GM13977 (cell line): ENCODE results near the gene DRC7.

Experiments
- DNase-seq: peaks from one replicate; pipeline ENCODE4 v3.0.0; 2012; ENCODE audit warnings: low spot score
- CTCF ChIP-seq: IDR thresholded peaks from 2 replicates; pipeline ENCODE4 v1.5.1; 2012; ENCODE audit warnings: mild to moderate bottlenecking, control low read depth; ENCODE audit not compliant: insufficient read depth; ENCODE audit errors: extremely low read depth, missing control alignments
- in situ Hi-C: fragments of 300-500 bp; cut with MboI; formaldehyde crosslinking; loops from one replicate; pipeline ENCODE4 v1.12.0; 2022; ENCODE audit warnings: low sequenced_read_pairs, low pct_unique_long_range_greater_than_20kb, mixed read lengths, inconsistent platforms; ENCODE audit not compliant: unreplicated experiment

Gene DRC7

DNA sequence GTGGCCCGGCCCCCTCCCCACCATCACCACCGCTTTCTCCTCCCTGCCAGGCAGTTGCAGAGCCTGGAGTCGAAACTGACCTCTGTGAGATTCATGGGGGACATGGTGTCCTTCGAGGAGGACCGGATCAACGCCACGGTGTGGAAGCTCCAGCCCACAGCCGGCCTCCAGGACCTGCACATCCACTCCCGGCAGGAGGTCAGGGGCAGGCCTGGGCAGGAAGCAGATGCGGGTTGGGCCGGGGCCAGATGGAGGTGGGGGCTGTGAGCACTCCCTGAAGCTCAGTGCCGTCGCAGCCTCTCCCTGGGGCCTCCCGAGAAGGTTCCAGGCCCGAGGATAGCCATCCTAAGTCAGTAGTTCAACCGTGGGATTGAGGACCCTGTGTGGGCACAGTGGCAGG, 40.7 kb upstream of the DRC7 start:
- no peak for DNase-seq
- in situ Hi-C loops, result no loop called here

DNA sequence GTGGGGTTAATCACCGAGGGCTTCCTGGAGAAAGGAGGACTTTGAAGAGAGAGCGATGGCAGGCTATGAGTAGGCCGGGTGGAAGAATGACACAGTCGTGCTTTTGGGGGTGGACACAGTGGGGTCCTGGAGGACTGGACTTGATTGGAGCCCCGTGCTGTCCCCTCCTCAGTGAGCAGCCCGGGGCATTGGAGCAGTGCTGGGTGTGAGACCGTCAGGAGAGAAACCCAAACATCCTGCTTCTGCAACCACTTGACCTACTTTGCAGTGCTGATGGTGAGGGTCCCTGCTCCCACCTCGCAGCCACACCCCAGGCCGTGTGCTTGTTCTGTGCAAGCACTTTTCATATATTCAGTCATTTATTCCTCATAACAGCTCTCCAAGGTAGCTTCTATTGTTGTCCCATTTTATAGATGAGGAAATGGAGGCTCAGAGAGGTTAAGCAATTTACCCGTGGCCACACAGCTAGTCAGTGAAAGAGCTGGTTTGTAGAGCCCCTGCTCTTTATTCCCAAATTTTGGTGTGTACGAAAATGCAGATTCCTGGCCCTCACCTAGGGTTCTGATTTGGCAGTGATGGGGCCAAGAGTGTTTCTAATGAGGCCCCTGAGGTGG, 38.2 kb upstream of the DRC7 start:
- in situ Hi-C loops, result no loop called here
- TF ChIP-seq CTCF, result no peak
- no peak for DNase-seq

More for the DNA sequence above, 40.7 kb upstream of the DRC7 start:
- no peak for TF ChIP-seq CTCF

- in situ Hi-C loops, result no loop called here
- no peak for DNase-seq
- TF ChIP-seq CTCF, result no peak
Observed at GRCh38 chr16:57657228-57657627, 37.4 kb upstream of the DRC7 start.

- in situ Hi-C loops, result no loop called here
- TF ChIP-seq CTCF, result no peak
- DNase-seq, result no peak
Observed at GRCh38 chr16:57658130-57658877, 36.3 kb upstream of the DRC7 start.

DNA sequence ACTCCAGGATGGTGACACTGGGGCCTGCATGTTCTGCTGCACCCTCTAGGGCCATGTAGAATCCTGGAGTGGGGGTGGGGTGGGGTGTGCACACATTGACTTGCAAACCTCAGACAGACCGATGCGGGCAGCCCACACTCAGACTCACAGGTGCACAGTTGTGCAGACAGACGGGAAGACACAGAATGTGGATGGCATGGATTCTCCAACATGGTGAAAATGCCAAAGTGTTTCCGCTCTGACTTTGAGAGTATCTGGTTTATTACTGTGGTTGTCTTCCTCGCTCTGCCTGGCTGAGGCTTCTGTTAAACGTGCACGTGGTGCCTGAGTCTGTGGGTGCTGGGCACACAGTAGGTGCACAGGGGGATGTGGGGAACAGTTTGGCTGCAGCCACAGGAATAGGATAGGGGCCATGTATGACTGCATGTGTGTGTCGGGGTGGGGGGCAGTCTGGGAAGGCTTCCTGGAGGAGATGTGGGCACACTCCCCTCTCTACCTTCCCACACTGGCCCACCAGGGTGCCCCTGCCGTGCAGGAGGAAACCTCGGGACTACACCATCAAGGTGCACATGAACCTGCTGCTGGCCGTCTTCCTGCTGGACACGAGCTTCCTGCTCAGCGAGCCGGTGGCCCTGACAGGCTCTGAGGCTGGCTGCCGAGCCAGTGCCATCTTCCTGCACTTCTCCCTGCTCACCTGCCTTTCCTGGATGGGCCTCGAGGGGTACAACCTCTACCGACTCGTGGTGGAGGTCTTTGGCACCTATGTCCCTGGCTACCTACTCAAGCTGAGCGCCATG, 35.5 kb upstream of the DRC7 start:
- in situ Hi-C loops, result no loop called here
- DNase-seq, result no peak
- TF ChIP-seq CTCF, result no peak

DNA sequence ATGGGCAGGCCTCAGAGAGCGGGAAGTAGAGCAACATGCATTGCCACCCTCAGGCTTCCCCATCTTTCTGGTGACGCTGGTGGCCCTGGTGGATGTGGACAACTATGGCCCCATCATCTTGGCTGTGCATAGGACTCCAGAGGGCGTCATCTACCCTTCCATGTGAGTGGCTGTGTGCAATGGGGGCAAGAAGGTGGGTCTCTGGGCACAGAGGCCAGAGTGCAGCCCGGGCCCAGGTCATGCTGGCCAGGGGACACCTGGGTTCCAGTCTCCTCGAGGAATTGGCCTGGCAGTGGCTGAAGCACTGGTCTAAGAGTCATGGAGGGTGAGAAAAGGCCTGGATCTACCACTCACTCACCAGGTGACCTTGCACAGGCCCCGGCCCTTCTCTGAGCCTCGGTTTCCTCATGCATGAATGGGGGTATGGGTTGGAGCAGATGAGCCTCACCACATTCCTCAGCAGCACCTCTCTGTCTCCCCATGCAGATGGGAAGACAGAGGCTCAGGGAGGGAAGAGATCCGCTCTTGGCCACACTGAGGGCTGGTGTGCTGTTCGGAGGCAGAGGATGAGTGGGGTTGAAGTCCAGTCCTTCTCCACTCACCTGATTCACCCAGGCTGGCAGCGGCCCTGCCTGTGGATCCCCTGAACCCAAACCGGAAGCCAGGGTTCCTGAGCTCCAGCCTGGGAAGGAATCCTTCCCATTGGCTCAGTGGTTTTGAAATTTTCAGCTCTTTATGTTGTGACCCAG, 33.7 kb upstream of the DRC7 start:
- DNase-seq, result no peak
- peak; percentile 24 for TF ChIP-seq CTCF
- in situ Hi-C loops, result no loop called here
